ENCODE measurements around the gene FBRSL1. TPM values are rescaled to one million over a fixed set of nuclear protein-coding genes. Genes with fewer than 3 reads are reported as not detected.

Gene FBRSL1
- total RNA-seq, 1 donor from 2014 or later: 43.8 TPM

DNA sequence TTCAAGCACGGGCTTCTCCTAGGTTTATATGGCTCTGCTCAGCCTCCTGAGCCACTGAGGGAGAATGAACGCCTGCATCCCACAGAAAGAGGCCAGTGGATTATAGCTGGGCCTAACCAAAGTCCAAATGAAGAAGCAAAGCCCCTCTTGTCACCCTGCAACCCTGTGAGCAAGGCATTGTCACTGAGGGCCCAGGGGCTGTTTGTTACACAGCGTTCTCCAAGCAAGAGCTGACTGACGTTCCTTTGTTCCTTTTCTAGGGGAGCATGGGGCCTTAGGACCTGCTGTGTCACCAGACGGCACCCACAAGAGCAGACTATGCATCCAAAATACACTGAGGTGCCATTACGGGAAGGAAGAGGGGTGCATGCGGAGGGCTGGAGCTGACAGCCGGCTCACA, 4.3 kb upstream of the FBRSL1 start:
- H3K36me3 Mint-ChIP-seq (ENCODE audit: low read depth, unreplicated experiment): no peaks in the 10 kb centered on the region
- Histone ChIP-seq H3K4me3 (ENCODE audit: insufficient read depth, low read depth, low read length) (no peak overlapping the region), H3K9ac (ENCODE audit: low read length) (no peak overlapping the region), H4K20me1 (ENCODE audit: insufficient read depth, low read length) (no peaks in the 10 kb centered on the region), H3K4me1 (ENCODE audit: insufficient read depth, low read length) (no peaks in the 10 kb centered on the region), H3K27ac (ENCODE audit: low read depth, low read length) (no peak overlapping the region), H3K9me3 (ENCODE audit: insufficient read depth, low read depth, low read length) (peaks cover 4% of the 10 kb centered on the region), H3K79me2 (ENCODE audit: insufficient read depth, low read length) (peaks cover under 1% of the 10 kb centered on the region), H3K27me3 (ENCODE audit: insufficient read depth, low read length) (peaks cover 21% of the 10 kb centered on the region), H2AFZ (ENCODE audit: low read depth, low read length) (no peak overlapping the region), H3K36me3 (ENCODE audit: insufficient read depth, low read length) (no peaks in the 10 kb centered on the region), H3K4me2 (ENCODE audit: low read length) (no peak overlapping the region)
- H3K4me1 Mint-ChIP-seq (ENCODE audit: low read depth, unreplicated experiment): peaks cover 1% of the 10 kb centered on the region
- H3K27ac Mint-ChIP-seq (ENCODE audit: unreplicated experiment): no peak overlapping the region
- H3K4me3 Mint-ChIP-seq (ENCODE audit: unreplicated experiment): no peak overlapping the region
- H3K9me3 Mint-ChIP-seq (ENCODE audit: unreplicated experiment): no peaks in the 10 kb centered on the region
- TF ChIP-seq, protein P1, sequence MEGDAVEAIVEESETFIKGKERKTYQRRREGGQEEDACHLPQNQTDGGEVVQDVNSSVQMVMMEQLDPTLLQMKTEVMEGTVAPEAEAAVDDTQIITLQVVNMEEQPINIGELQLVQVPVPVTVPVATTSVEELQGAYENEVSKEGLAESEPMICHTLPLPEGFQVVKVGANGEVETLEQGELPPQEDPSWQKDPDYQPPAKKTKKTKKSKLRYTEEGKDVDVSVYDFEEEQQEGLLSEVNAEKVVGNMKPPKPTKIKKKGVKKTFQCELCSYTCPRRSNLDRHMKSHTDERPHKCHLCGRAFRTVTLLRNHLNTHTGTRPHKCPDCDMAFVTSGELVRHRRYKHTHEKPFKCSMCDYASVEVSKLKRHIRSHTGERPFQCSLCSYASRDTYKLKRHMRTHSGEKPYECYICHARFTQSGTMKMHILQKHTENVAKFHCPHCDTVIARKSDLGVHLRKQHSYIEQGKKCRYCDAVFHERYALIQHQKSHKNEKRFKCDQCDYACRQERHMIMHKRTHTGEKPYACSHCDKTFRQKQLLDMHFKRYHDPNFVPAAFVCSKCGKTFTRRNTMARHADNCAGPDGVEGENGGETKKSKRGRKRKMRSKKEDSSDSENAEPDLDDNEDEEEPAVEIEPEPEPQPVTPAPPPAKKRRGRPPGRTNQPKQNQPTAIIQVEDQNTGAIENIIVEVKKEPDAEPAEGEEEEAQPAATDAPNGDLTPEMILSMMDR (IDR thresholded peaks at IDR 0.05; ENCODE audit: insufficient read depth, low read depth, low read length): no peak
- no peak for TF ChIP-seq EZH2 (IDR thresholded peaks at IDR 0.05; ENCODE audit: insufficient read depth, low read length)
- DNase-seq (ENCODE audit: low read depth) (no peak), FAIRE-seq (no peak)
- peaks cover 35% of the 10 kb centered on the region for H3K27me3 Mint-ChIP-seq (ENCODE audit: low read depth, unreplicated experiment)

DNA sequence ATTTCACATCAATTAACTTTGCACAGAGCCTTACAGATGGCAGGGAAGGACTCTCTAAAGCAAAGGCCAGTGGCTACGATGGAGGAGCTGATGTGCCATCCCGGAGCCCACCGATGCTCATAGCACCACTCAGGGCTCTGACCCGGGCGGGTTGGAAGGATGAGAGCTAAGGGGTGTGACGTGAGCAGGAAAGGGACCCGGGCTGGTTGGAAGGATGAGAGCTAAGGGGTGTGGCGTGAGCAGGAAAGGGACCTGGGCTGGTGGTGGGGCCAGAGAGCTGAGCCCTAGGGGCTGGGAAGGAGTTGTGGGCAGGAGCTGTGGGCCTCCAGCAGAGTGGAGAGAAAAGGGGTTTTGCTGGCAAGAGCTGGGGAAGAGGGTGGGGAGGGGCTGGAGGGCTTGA, 3.8 kb upstream of the FBRSL1 start:
- Histone ChIP-seq H3K9me3 (ENCODE audit: insufficient read depth, low read depth, low read length) (peaks cover 4% of the 10 kb centered on the region), H3K36me3 (ENCODE audit: insufficient read depth, low read length) (no peaks in the 10 kb centered on the region), H3K4me1 (ENCODE audit: insufficient read depth, low read length) (peaks cover 5% of the 10 kb centered on the region), H3K9ac (ENCODE audit: low read length) (no peak overlapping the region), H3K79me2 (ENCODE audit: insufficient read depth, low read length) (peaks cover 6% of the 10 kb centered on the region), H3K4me3 (ENCODE audit: insufficient read depth, low read depth, low read length) (no peak overlapping the region), H3K27ac (ENCODE audit: low read depth, low read length) (no peak overlapping the region), H3K27me3 (ENCODE audit: insufficient read depth, low read length) (peaks cover 21% of the 10 kb centered on the region), H3K4me2 (ENCODE audit: low read length) (no peak overlapping the region), H2AFZ (ENCODE audit: low read depth, low read length) (no peak overlapping the region), H4K20me1 (ENCODE audit: insufficient read depth, low read length) (peaks cover 5% of the 10 kb centered on the region)
- Mint-ChIP-seq H3K4me3 (ENCODE audit: unreplicated experiment) (no peak overlapping the region), H3K27ac (ENCODE audit: unreplicated experiment) (peak overlapping the region; percentile 27), H3K4me1 (ENCODE audit: low read depth, unreplicated experiment) (peaks cover 1% of the 10 kb centered on the region), H3K27me3 (ENCODE audit: low read depth, unreplicated experiment) (peaks cover 31% of the 10 kb centered on the region), H3K9me3 (ENCODE audit: unreplicated experiment) (no peaks in the 10 kb centered on the region), H3K36me3 (ENCODE audit: low read depth, unreplicated experiment) (no peaks in the 10 kb centered on the region)
- DNase-seq (ENCODE audit: low read depth) (no peak), FAIRE-seq (no peak)
- TF ChIP-seq EZH2 (IDR thresholded peaks at IDR 0.05; ENCODE audit: insufficient read depth, low read length): no peak
- TF ChIP-seq, protein P1 (IDR thresholded peaks at IDR 0.05; ENCODE audit: insufficient read depth, low read depth, low read length): no peak

DNA sequence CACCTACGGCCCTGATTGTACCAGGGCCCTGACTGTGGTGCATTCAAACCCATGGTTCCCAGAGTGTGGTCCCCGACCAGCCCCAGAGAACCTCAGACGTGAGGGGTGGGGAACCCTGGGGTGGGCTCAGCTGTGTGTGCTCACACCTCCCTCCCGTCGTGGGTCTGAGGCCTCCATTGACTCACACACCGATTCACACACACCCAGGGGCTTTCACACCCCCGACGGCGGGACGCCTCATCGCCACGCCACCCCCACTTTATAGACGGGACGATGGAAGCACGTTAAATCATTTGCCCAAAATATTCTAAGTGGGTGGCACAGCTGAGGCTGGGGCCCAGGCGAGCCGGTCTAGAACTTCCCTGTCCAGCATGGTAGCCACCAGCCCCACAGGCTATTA, 3.4 kb upstream of the FBRSL1 start:
- no peak for FAIRE-seq
- no peak overlapping the region for H3K4me3 ChIP-seq (ENCODE audit: insufficient read depth, low read depth, low read length)
- peaks cover 4% of the 10 kb centered on the region for H3K9me3 ChIP-seq (ENCODE audit: insufficient read depth, low read depth, low read length)
- DNase-seq (ENCODE audit: low read depth): no peak
- no peak overlapping the region for H3K9ac ChIP-seq (ENCODE audit: low read length)
- peaks cover 9% of the 10 kb centered on the region for H4K20me1 ChIP-seq (ENCODE audit: insufficient read depth, low read length)
- H3K27ac ChIP-seq (ENCODE audit: low read depth, low read length): no peak overlapping the region
- no peak overlapping the region for H3K27ac Mint-ChIP-seq (ENCODE audit: unreplicated experiment)
- no peaks in the 10 kb centered on the region for H3K36me3 Mint-ChIP-seq (ENCODE audit: low read depth, unreplicated experiment)
- peaks cover 9% of the 10 kb centered on the region for H3K4me1 ChIP-seq (ENCODE audit: insufficient read depth, low read length)
- H3K4me1 Mint-ChIP-seq (ENCODE audit: low read depth, unreplicated experiment): peaks cover 1% of the 10 kb centered on the region
- H3K27me3 ChIP-seq (ENCODE audit: insufficient read depth, low read length): peaks cover 18% of the 10 kb centered on the region
- no peak overlapping the region for H3K4me3 Mint-ChIP-seq (ENCODE audit: unreplicated experiment)
- peaks cover 27% of the 10 kb centered on the region for H3K27me3 Mint-ChIP-seq (ENCODE audit: low read depth, unreplicated experiment)
- no peak overlapping the region for H2AFZ ChIP-seq (ENCODE audit: low read depth, low read length)
- H3K9me3 Mint-ChIP-seq (ENCODE audit: unreplicated experiment): no peaks in the 10 kb centered on the region
- H3K4me2 ChIP-seq (ENCODE audit: low read length): no peak overlapping the region
- H3K36me3 ChIP-seq (ENCODE audit: insufficient read depth, low read length): no peaks in the 10 kb centered on the region
- peaks cover 10% of the 10 kb centered on the region for H3K79me2 ChIP-seq (ENCODE audit: insufficient read depth, low read length)
- TF ChIP-seq, protein P1 (IDR thresholded peaks at IDR 0.05; ENCODE audit: insufficient read depth, low read depth, low read length): no peak
- TF ChIP-seq EZH2 (IDR thresholded peaks at IDR 0.05; ENCODE audit: insufficient read depth, low read length): no peak

Data from astrocyte (in vitro differentiated cells and primary cell).